Mesothelial cell of epicardium (in vitro differentiated cells): ENCODE measurements around the gene RB1. TPM values are rescaled to one million over a fixed set of nuclear protein-coding genes. Genes with fewer than 3 reads are reported as not detected.

ENCODE experiments used
- DNase-seq, 2 experiments: peaks; one replicate each; pipeline ENCODE4 v3.0.0; 2021; ENCODE audit warnings: low spot score in 2 of 2; ENCODE audit not compliant: unreplicated experiment in 2 of 2
- H3K27ac Mint-ChIP-seq: 2 replicates; pipeline ENCODE4 v1.8.0; 2021; ENCODE audit warnings: mixed read lengths
- H3K27me3 Mint-ChIP-seq: 2 replicates; pipeline ENCODE4 v1.8.0; 2021; ENCODE audit warnings: low read depth, mixed read lengths
- H3K36me3 Mint-ChIP-seq: 2 replicates; pipeline ENCODE4 v1.8.0; 2021; ENCODE audit warnings: mixed read lengths
- H3K4me1 Mint-ChIP-seq: 2 replicates; pipeline ENCODE4 v1.8.0; 2021; ENCODE audit warnings: mixed read lengths
- H3K4me3 Mint-ChIP-seq: 2 replicates; pipeline ENCODE4 v1.8.0; 2021; ENCODE audit warnings: mild to moderate bottlenecking, moderate library complexity, mixed read lengths
- H3K9me3 Mint-ChIP-seq: 2 replicates; pipeline ENCODE4 v1.8.0; 2021; ENCODE audit warnings: mixed read lengths
- CTCF ChIP-seq: fragments of 200-600 bp; sonication (generic); IDR thresholded peaks from one replicate; pipeline ENCODE4 v1.5.0; 2021; ENCODE audit warnings: antibody characterized with exemption; ENCODE audit not compliant: unreplicated experiment
- total RNA-seq: library from RNA; stranded (reverse); gene quantifications from 3 replicates; pipeline ENCODE4 v1.2.1, GENCODE V29; 2021

RB1 gene
- total RNA-seq, 1 donor from 2014 or later, result 34.7 TPM

- Mint-ChIP-seq H3K27me3 (no peaks in the 10 kb centered on the region), H3K4me3 (no peak overlapping the region)
- DNase-seq, result no peak
These were observed 185.4 kb downstream of the RB1 start for GRCh38 chr13:48488995-48489394.

DNA sequence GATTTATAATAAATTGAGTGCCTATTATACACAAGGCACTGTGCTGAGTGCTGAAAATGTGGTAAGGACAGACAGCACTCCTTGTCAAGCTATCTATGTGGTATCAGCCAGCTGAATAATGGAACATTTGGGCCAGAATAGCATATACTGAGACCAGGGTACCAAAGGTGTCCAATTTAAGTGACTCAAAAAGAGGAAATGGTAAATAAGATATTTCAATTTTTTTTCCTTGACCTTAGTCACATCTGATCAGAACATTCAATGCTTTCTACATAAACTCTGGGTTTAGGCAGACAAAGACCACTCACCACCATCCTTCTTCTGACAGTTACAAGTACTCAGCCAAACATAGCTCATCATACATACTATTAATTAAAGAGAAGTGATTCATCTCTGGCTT is 186.1 kb downstream of the RB1 start:
- H3K27me3 Mint-ChIP-seq, result no peaks in the 10 kb centered on the region
- peaks cover 6% of the 10 kb centered on the region for H3K4me1 Mint-ChIP-seq
- no peak for DNase-seq
- peaks cover 10% of the 10 kb centered on the region for H3K9me3 Mint-ChIP-seq
- peaks cover 27% of the 10 kb centered on the region for H3K36me3 Mint-ChIP-seq
- no peak overlapping the region for H3K27ac Mint-ChIP-seq
- TF ChIP-seq CTCF, result no peak
- H3K4me3 Mint-ChIP-seq, result no peak overlapping the region

More at GRCh38 chr13:48488995-48489394, 185.4 kb downstream of the RB1 start:
- Mint-ChIP-seq H3K9me3 (peaks cover 10% of the 10 kb centered on the region), H3K36me3 (peaks cover 27% of the 10 kb centered on the region), H3K4me1 (peaks cover 6% of the 10 kb centered on the region), H3K27ac (no peak overlapping the region)
- TF ChIP-seq CTCF, result no peak

GRCh38 chr13:48490241-48490640 is 186.7 kb downstream of the RB1 start:
- peak overlapping the region; percentile 44 for H3K27ac Mint-ChIP-seq

DNA sequence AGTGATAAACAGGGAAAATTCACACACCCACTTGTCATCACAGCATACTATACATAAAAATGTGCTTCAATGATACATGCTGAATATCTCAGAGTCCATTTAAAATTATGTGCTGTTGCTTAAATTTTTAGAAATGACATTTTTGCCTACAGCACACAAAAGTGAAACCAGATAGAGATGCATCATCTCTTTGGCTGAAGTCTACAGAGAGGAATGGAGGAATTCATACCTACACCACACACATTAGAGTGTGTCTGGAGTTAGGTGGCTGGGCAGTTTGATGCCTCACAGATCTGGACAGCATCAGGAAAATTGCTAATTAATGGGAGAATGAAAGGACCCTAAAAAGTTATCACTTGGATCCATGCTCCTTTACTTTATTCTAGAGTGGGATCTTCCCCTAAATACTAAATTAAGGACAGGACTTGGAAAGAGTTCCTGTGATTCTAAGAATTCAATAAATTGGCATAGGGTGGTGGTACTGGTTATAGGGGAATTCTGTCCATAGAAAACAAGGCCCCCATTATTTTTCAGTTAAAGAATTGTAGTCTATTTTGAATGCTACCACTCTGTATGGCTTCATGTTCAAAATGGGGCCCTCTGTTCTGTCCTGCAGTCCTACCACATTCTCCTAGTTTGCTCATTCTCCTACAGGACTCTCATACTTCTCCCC is 188.0 kb downstream of the RB1 start:
- Mint-ChIP-seq H3K9me3 (peaks cover 10% of the 10 kb centered on the region), H3K4me1 (peaks cover 10% of the 10 kb centered on the region), H3K27ac (no peak overlapping the region), H3K4me3 (no peak overlapping the region), H3K27me3 (no peaks in the 10 kb centered on the region), H3K36me3 (peaks cover 22% of the 10 kb centered on the region)
- TF ChIP-seq CTCF, result no peak
- DNase-seq, result no peak

More at GRCh38 chr13:48490241-48490640, 186.7 kb downstream of the RB1 start:
- no peak for DNase-seq
- Mint-ChIP-seq H3K27me3 (no peaks in the 10 kb centered on the region), H3K4me1 (peaks cover under 1% of the 10 kb centered on the region), H3K36me3 (peaks cover 25% of the 10 kb centered on the region), H3K4me3 (no peak overlapping the region), H3K9me3 (peaks cover 10% of the 10 kb centered on the region)
- TF ChIP-seq CTCF, result no peak

DNA sequence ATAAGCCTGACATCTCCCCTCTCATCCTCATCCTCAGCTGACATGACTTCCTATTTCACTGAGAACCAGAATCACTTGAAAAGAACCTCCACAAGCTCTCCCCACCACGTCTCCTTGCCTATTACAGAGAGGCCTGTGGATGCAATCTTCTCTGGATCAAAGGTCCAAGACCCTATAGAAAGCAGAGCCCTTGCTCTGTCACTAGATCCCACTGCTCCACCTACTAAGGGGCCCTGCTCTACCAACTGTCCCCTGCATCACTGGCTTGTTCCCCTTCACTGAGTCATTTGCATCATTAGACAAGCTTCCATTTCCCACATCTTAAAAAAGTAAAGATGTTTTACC is 188.5 kb downstream of the RB1 start:
- Mint-ChIP-seq H3K27me3 (no peaks in the 10 kb centered on the region), H3K27ac (no peak overlapping the region), H3K4me1 (peaks cover 13% of the 10 kb centered on the region), H3K4me3 (no peak overlapping the region), H3K36me3 (peaks cover 19% of the 10 kb centered on the region), H3K9me3 (peaks cover 10% of the 10 kb centered on the region)
- TF ChIP-seq CTCF, result no peak
- no peak for DNase-seq
